Measurements from ENCODE around the gene ATF3.

ATF3 gene

DNA sequence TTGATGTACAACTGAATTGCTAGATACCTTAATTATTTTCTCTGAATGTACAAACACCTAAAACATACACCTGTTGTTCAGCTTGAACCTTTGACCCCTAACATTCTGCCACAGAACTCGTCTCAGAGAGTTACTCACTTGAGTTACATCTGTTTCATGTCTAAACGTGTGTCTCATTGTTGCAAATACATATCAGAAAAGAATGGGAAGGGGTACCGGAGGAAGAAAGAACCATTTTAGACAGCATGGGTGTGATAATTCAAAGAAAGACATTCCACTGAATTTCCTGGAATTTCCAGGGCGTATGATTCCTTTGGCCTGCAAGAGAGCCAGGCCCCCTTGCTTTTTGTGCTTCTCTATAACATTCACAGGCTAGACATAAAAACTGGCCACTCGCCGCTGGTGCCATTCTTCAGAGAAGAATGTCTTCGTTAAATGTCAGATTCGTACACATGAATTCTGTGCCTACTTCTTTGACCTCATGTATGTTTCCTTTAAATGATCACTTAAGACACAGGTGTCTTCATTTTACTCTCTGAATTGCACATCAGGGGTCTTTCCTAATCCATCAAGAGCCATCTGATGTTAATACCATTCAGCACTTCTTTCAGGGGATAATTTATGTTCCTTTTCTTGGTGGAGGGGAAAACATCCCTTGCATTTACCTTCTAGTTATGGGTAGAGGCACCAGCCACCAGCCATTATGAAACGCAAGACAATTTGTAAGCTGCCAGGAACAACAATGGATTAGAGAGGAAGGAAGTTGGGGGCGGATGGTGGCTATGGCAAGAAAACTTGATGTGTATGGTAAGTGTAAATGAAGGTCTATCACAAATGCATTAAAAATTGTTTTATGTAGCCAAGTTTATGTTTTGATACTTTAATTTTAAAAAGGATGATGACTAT, 12.7 kb downstream of the ATF3 start:
- Mint-ChIP-seq H3K27ac (no peak overlapping the region), H3K36me3 (ENCODE audit: low read depth) (peaks cover 46% of the 10 kb centered on the region), H3K27me3 (peaks cover 14% of the 10 kb centered on the region), H3K4me1 (ENCODE audit: low read depth) (peaks cover 16% of the 10 kb centered on the region), H3K4me3 (no peak overlapping the region), H3K9me3 (no peaks in the 10 kb centered on the region)
- intact Hi-C loops (cut with micrococcal nuclease) = no loop called here

DNA sequence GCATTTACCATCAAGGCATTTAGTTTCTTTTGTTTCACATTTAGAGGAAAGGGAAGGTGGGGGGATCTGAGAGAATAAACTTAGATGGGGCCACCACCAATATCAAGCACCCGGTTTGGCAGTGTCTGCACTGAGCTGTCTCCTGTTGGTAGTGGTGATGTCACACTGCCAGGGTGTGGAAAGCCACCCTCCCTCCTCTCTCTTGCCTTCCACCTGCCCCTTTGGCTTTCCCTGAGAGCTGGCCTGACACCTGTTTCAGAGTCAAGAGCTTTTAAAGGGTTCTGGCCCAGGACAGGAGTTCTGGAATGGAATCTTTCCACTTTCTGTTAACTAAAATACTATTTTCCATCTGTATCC, 13.4 kb downstream of the ATF3 start:
- Mint-ChIP-seq H3K9me3 (no peaks in the 10 kb centered on the region), H3K27ac (no peak overlapping the region), H3K4me3 (no peak overlapping the region), H3K27me3 (peaks cover 19% of the 10 kb centered on the region), H3K36me3 (ENCODE audit: low read depth) (peaks cover 39% of the 10 kb centered on the region), H3K4me1 (ENCODE audit: low read depth) (peaks cover 16% of the 10 kb centered on the region)
- intact Hi-C loops (cut with micrococcal nuclease) = no loop called here

DNA sequence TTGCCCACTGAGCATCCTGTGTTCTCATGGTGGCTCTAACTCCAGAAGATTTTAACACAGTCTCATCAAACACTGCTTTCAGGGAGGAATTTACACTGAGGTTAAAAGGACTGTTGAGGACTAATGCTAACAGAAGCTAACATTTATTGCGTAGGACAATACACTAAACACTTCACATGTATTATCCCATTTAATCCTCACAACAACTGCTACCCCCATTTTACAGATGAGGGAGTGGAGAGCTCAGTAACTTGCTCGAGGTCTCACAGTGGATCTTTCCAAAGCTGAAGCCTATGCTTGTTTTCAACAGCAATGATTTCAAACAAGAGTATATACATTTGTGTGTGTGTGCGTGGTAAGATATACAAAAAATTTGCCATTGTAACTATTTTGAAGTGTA, 13.9 kb downstream of the ATF3 start:
- Mint-ChIP-seq H3K9me3 (no peaks in the 10 kb centered on the region), H3K4me1 (ENCODE audit: low read depth) (peaks cover 16% of the 10 kb centered on the region), H3K36me3 (ENCODE audit: low read depth) (peaks cover 34% of the 10 kb centered on the region), H3K27ac (no peak overlapping the region), H3K27me3 (peaks cover 19% of the 10 kb centered on the region), H3K4me3 (no peak overlapping the region)
- intact Hi-C loops (cut with micrococcal nuclease) = no loop called here

DNA sequence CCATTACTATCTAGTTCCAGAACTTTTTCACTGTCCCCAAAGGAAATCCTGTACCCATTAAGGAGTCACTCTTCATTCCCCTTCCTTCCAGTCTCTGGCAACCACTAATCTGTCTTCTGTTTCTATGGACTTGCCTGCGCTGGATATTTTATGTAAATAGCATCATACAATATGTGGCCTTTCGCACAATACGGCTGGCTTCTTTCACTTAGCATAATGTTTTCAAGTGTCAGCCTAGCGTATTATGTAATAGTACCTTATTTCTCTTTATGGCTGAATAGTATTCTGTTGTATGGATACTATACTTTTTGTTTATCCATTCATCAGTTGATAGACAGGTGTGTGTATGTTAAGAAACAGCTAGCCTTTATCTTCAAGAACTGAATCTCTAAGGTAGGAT, 14.3 kb downstream of the ATF3 start:
- Mint-ChIP-seq H3K9me3 (no peaks in the 10 kb centered on the region), H3K27ac (no peak overlapping the region), H3K4me1 (ENCODE audit: low read depth) (peaks cover 16% of the 10 kb centered on the region), H3K36me3 (ENCODE audit: low read depth) (peaks cover 30% of the 10 kb centered on the region), H3K4me3 (no peak overlapping the region), H3K27me3 (peaks cover 19% of the 10 kb centered on the region)
- intact Hi-C loops (cut with micrococcal nuclease) = no loop called here

DNA sequence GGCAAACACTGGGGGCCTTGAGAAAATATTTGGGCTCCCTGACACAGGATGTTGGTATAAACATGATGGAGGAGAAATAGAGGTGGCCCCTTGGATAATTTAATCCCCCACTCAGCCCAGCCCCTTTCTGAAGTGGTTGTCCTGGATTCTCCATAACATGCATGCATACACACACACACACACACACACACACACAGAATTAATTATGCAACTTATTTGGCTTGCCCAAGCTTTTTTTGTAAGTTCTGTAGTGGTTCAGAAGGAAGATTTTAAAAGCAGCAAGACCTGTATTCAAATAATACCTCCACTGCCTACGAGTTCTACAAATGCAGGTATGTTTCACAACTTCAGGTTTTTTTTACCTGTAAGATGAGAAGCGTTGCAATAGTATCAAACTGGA, 15.0 kb downstream of the ATF3 start:
- Mint-ChIP-seq H3K4me1 (ENCODE audit: low read depth) (peaks cover 16% of the 10 kb centered on the region), H3K27me3 (peaks cover 19% of the 10 kb centered on the region), H3K36me3 (ENCODE audit: low read depth) (peaks cover 23% of the 10 kb centered on the region), H3K9me3 (no peaks in the 10 kb centered on the region), H3K27ac (no peak overlapping the region), H3K4me3 (no peak overlapping the region)
- intact Hi-C loops (cut with micrococcal nuclease) = no loop called here

DNA sequence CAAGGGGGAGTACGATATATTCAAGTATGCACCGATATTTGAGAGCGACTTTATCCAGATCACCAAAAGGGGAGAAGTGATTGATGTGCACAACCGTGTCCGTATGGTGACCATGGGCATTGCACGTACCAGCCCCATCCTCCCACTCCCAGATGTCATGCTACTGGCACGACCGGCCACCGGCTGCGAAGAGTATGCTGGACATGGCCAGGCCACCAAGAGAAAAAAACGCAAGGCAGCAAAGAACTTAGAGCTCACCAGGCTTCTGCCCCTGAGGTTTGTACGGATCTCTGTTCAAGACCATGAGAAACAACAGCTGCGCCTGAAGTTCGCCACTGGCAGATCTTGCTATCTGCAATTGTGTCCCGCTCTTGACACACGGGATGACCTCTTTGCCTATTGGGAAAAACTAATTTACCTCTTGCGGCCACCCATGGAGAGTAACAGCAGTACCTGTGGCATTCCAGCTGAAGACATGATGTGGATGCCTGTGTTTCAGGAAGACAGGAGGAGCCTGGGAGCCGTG, 16.5 kb downstream of the ATF3 start:
- intact Hi-C loops (cut with micrococcal nuclease) = no loop called here
- no peaks in the 10 kb centered on the region for H3K9me3 Mint-ChIP-seq
- no peak overlapping the region for H3K27ac Mint-ChIP-seq
- H3K36me3 Mint-ChIP-seq (ENCODE audit: low read depth) = peaks cover 8% of the 10 kb centered on the region
- H3K27me3 Mint-ChIP-seq = peaks cover 19% of the 10 kb centered on the region
- H3K4me3 Mint-ChIP-seq = no peak overlapping the region
- peaks cover 16% of the 10 kb centered on the region for H3K4me1 Mint-ChIP-seq (ENCODE audit: low read depth)

DNA sequence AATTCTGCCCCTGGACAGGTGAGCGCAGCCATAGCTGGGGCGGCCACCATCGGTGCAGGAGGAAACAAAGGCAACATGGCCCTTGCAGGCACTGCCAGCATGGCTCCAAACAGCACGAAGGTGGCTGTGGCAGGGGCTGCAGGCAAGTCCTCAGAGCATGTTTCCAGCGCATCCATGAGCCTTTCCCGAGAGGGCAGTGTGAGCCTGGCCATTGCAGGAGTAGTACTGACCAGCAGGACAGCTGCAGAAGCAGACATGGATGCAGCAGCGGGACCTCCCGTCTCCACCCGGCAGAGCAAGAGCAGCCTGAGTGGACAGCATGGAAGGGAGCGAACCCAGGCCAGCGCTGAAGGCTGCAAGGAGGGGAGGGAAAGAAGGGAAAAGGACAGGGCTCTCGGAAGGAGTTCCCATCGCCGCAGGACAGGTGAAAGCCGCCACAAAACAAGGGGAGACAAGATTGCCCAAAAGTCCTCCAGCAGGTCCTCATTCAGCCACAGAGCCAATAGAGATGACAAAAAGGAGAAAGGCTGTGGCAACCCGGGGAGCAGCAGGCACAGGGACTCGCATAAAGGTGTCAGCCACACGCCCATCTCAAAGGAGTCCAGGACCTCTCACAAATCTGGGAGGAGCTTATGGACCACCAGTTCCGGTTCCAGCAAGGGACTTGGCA, 17.4 kb downstream of the ATF3 start:
- H3K36me3 Mint-ChIP-seq (ENCODE audit: low read depth) = peaks cover 6% of the 10 kb centered on the region
- H3K4me3 Mint-ChIP-seq = no peak overlapping the region
- no peak overlapping the region for H3K27ac Mint-ChIP-seq
- intact Hi-C loops (cut with micrococcal nuclease) = no loop called here
- no peaks in the 10 kb centered on the region for H3K9me3 Mint-ChIP-seq
- peaks cover 19% of the 10 kb centered on the region for H3K27me3 Mint-ChIP-seq
- peaks cover 16% of the 10 kb centered on the region for H3K4me1 Mint-ChIP-seq (ENCODE audit: low read depth)

DNA sequence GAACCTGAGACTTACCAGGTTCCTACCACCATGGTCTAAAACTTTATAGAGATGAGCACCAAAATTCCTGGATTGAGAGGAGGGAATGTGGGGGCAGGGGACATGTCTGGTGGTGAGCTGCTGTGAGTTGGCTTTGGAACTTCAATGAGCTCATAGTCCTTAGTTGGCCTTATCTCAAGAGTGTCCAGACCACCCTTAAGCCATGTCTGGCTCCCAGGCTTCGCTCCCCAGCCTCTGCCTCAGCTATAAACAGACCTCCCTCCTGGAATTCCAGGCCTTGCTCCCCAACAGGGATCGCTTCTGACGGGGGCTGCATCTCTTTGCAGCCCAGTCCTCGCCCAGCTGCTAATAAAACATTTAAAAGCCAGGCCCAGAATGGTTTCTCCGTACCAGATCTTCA, 19.5 kb downstream of the ATF3 start:
- Mint-ChIP-seq H3K4me3 (no peak overlapping the region), H3K4me1 (ENCODE audit: low read depth) (no peaks in the 10 kb centered on the region), H3K27ac (no peak overlapping the region), H3K9me3 (no peaks in the 10 kb centered on the region), H3K36me3 (ENCODE audit: low read depth) (no peaks in the 10 kb centered on the region), H3K27me3 (peaks cover 19% of the 10 kb centered on the region)
- intact Hi-C loops (cut with micrococcal nuclease) = no loop called here

DNA sequence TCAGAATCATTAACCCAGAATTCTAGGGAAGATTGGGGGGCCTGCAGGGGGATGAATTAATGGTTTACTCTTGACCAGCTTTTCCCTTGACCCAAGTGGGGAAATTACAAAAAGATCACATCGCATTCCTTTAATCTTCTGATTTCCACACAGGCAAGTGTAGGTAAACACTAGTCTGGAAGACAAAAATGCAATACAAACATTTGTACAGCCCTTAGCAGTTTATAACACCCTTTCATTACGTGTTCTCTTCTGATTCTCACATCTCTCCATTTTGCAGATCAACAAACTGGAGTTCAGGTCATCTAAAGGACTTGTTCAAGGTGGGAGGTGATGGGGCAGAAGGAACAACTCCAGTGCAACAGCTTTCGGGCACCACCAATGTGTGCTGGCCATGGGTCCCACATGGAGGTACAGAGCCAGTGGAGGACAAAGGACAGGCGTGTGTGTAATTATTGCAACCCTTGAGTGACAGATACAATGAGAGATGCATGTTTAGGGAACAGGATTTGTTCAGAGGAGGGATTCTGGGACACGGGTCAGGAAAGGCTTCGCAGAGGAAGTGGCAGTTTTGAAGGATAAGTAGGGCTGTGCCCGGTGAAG, 20.4 kb downstream of the ATF3 start:
- intact Hi-C loops (cut with micrococcal nuclease) = no loop called here
- Mint-ChIP-seq H3K27me3 (peaks cover 19% of the 10 kb centered on the region), H3K4me3 (no peak overlapping the region)

DNA sequence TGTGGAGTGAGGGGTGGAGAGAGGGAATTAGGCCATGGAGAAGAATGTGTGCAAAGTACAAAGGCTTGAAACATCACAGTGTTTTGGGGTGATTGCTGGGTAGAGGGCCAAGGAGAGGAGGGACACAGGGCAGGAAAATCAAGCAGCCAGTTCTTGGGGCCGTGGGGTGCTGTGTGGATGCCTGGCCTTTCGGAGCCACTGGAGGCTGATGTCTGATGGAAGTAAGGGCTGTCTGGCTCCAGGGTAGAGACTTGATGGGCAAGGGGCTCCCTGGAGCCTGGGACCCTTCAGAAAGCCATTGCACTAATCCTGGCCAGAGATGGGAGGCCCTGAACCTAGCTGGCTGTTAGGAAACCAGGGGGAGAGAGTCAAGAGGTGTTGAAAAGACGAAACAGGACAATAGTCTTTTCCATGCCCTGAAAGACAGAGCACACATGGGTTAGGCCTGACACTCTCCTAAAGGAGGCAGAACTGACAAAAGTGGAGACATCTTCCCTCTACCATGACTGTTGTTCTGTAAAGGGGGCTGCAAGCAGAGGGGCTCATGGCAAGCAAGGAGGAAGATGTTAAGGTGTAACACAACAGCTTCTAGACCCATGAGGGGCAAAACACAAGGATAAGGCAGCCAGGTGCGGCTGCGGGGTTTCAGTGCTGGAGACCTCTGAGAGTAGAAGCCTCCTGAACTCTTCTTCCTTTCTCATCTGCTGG, 21.0 kb downstream of the ATF3 start:
- intact Hi-C loops (cut with micrococcal nuclease) = no loop called here
- Mint-ChIP-seq H3K27ac (no peak overlapping the region), H3K36me3 (ENCODE audit: low read depth) (no peaks in the 10 kb centered on the region)

More for the DNA sequence above, 20.4 kb downstream of the ATF3 start:
- Mint-ChIP-seq H3K27ac (no peak overlapping the region), H3K36me3 (ENCODE audit: low read depth) (no peaks in the 10 kb centered on the region), H3K9me3 (no peaks in the 10 kb centered on the region), H3K4me1 (ENCODE audit: low read depth) (no peaks in the 10 kb centered on the region)

DNA sequence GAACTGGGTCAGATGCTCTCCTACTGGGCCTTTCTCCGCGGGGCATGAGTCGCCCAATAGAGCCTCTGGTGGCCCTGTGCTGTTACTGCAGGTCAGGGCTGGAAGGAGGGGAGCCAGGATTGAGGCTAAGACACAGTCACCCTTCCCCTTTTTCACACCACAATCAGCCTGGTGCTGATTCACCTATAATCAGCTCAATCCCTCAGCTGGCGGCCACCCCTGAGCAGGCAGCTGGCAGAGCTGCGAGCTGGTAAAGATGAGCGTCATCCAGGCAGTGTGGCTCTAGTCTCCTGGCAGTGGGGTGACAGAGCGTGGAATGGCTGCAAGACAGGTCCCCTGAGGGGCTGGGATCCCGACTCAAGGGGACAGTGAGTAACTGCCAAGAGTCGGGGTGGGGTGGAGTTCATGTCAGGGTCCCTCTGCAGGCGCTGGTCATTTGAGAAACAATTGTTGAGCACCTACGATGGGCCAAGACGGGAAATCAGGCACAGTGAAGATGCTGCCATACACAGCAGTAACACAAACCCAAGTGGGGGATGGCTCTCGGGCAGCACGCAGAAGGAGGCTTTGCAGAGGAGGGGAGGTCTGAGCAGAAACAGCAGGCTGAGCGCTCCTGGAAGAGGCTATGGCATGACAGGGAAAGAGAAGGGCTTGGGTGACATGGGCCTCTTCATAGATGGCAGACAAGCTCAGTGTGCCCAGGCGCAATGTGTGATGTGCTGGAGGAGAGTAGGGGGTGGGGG, 21.8 kb downstream of the ATF3 start:
- no peaks in the 10 kb centered on the region for H3K36me3 Mint-ChIP-seq (ENCODE audit: low read depth)

More for the DNA sequence above, 21.0 kb downstream of the ATF3 start:
- Mint-ChIP-seq H3K4me1 (ENCODE audit: low read depth) (peaks cover under 1% of the 10 kb centered on the region), H3K27me3 (peaks cover 17% of the 10 kb centered on the region), H3K4me3 (no peak overlapping the region), H3K9me3 (no peaks in the 10 kb centered on the region)

DNA sequence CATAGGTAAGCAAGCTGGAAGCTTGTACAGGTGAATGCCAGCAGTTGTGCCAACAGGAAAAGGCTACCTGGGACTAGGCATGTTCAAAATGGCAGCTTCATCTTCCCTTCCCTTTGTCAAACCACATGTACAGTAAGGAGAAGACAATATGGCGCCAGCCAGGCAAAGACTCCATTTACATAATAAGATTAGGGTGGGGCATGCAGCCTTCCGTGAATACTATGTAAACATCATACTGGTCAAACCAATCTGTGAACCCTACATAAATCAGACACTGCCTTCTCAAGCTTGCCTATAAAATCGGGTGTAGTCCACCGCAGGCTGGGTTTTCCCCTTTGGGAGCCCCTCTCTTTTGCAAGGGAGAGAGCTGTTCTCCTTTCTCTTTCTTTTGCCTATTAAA, 24.6 kb downstream of the ATF3 start:
- Mint-ChIP-seq H3K36me3 (ENCODE audit: low read depth) (no peaks in the 10 kb centered on the region), H3K4me3 (no peak overlapping the region), H3K27me3 (peaks cover 2% of the 10 kb centered on the region), H3K9me3 (no peaks in the 10 kb centered on the region), H3K4me1 (ENCODE audit: low read depth) (peaks cover 34% of the 10 kb centered on the region), H3K27ac (no peak overlapping the region)
- intact Hi-C loops (cut with micrococcal nuclease) = no loop called here

More for the DNA sequence above, 21.8 kb downstream of the ATF3 start:
- intact Hi-C loops (cut with micrococcal nuclease) = no loop called here
- H3K27ac Mint-ChIP-seq = no peak overlapping the region
- no peak overlapping the region for H3K4me3 Mint-ChIP-seq
- H3K27me3 Mint-ChIP-seq = peaks cover 14% of the 10 kb centered on the region
- no peaks in the 10 kb centered on the region for H3K9me3 Mint-ChIP-seq
- peaks cover 8% of the 10 kb centered on the region for H3K4me1 Mint-ChIP-seq (ENCODE audit: low read depth)

DNA sequence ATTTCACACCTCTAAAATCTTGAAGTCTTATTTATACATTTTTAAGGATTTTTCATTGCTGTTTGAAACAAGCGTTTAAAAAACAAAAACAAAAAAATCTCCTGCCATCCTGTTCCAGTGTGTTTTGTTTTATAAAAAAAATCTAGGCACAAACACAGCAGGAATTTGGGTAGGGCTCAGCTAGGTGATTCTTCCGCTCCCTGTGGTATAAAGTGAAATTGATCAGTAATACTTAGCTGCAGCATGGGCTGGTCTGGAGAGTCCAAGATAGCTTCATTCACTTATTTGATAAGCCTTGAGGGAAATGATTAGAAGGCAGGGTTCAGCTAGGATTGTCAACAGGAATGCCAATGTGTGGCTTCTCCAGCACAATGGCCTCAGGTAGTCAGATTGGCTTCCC, 25.7 kb downstream of the ATF3 start:
- intact Hi-C loops (cut with micrococcal nuclease) = no loop called here
- Mint-ChIP-seq H3K36me3 (ENCODE audit: low read depth) (peaks cover 4% of the 10 kb centered on the region), H3K27ac (no peak overlapping the region), H3K4me1 (ENCODE audit: low read depth) (peaks cover 43% of the 10 kb centered on the region), H3K4me3 (no peak overlapping the region), H3K27me3 (peaks cover 2% of the 10 kb centered on the region), H3K9me3 (peaks cover 3% of the 10 kb centered on the region)

Measured in dendritic cell treated with granulocyte-macrophage colony-stimulating factor and Interleukin-4, amounts not matched to agents 40 ng/mL and 50 ng/mL, for 4 days (primary cell).